Measurements from ENCODE around the gene SP3.

- TF ChIP-seq CTCF (conservative IDR thresholded peaks at IDR 0.05 in 1 of 2, IDR thresholded peaks at IDR 0.05 in 1 of 2; ENCODE audit: extremely low read depth in 1 of 2, insufficient read depth in 1 of 2, low read depth in 1 of 2, low read length in 2 of 2) (no peak), EZH2 (IDR thresholded peaks at IDR 0.05; ENCODE audit: borderline replicate concordance, low read length) (no peak)
Observed at GRCh38 chr2:173982182-173982714, 17.1 kb upstream of the SP3 start.

Measured in mammary epithelial cell (primary cell).